Measurements from ENCODE around the gene USF1.
A peak's percentile ranks its signal among the peaks of the same experiment; 100 is the strongest.

USF1 gene

GRCh38 chr1:161045736-161046604 is at the start of gene USF1:
USF1 (minus strand) TSS chr1:161045977; CDS start chr1:161043275, 2,702 bp downstream.
- peak; percentile 83 for DNase-seq (ENCODE audit: low read depth, low spot score)

- DNase-seq (ENCODE audit: low read depth, low spot score): no peak
Measured at GRCh38 chr1:161095230-161095629, 49.5 kb upstream of the USF1 start.

- no peak for DNase-seq (ENCODE audit: low read depth, low spot score)
Measured at GRCh38 chr1:161094481-161094880, 48.7 kb upstream of the USF1 start.

- no peak for DNase-seq (ENCODE audit: low read depth, low spot score)
Measured at GRCh38 chr1:161092621-161093028, 46.8 kb upstream of the USF1 start.

GRCh38 chr1:161091796-161092507 is 46.2 kb upstream of the USF1 start:
- DNase-seq (ENCODE audit: low read depth, low spot score): no peak

- no peak for DNase-seq (ENCODE audit: low read depth, low spot score)
Measured at GRCh38 chr1:161091093-161091492, 45.3 kb upstream of the USF1 start.

- no peak for DNase-seq (ENCODE audit: low read depth, low spot score)
Measured at GRCh38 chr1:161090617-161091016, 44.8 kb upstream of the USF1 start.

GRCh38 chr1:161089938-161090337 is 44.2 kb upstream of the USF1 start:
- DNase-seq (ENCODE audit: low read depth, low spot score): no peak

GRCh38 chr1:161089251-161089924 is 43.6 kb upstream of the USF1 start, which contains the start of gene NECTIN4:
NECTIN4 (minus strand) TSS chr1:161089558; CDS start chr1:161089296, 262 bp downstream.
- DNase-seq (ENCODE audit: low read depth, low spot score): no peak

- no peak for DNase-seq (ENCODE audit: low read depth, low spot score)
Measured at GRCh38 chr1:161088587-161089110, 42.9 kb upstream of the USF1 start.

- DNase-seq (ENCODE audit: low read depth, low spot score): no peak
Measured at GRCh38 chr1:161086457-161086856, 40.7 kb upstream of the USF1 start.

- DNase-seq (ENCODE audit: low read depth, low spot score): no peak
Measured at GRCh38 chr1:161085165-161085564, 39.4 kb upstream of the USF1 start.

- no peak for DNase-seq (ENCODE audit: low read depth, low spot score)
Measured at GRCh38 chr1:161084597-161084988, 38.8 kb upstream of the USF1 start.

GRCh38 chr1:161083748-161084596 is 38.2 kb upstream of the USF1 start:
- DNase-seq (ENCODE audit: low read depth, low spot score): no peak

- no peak for DNase-seq (ENCODE audit: low read depth, low spot score)
Measured at GRCh38 chr1:161082996-161083747, 37.4 kb upstream of the USF1 start.

- DNase-seq (ENCODE audit: low read depth, low spot score): no peak
Measured at GRCh38 chr1:161082483-161082882, 36.7 kb upstream of the USF1 start.

- no peak for DNase-seq (ENCODE audit: low read depth, low spot score)
Measured at GRCh38 chr1:161081519-161081918, 35.7 kb upstream of the USF1 start.

GRCh38 chr1:161080441-161081405 is 34.9 kb upstream of the USF1 start:
- DNase-seq (ENCODE audit: low read depth, low spot score): no peak

Measured in activated naive CD8-positive, alpha-beta T cell treated with anti-CD3 and anti-CD28 coated beads, Interleukin-2, amount 50 U/mL, for 16 hours (primary cell).